ENCODE results near the gene CYP2U1.

GRCh38 chr4:107996949-107997788 lies 65.8 kb downstream of the CYP2U1 start:
- TF ChIP-seq EZH2 (IDR thresholded peaks at IDR 0.05) (no peak), POLR2AphosphoS5 (IDR thresholded peaks at IDR 0.05; ENCODE audit: borderline replicate concordance, low read depth, low read length) (no peak), FOXP2 (optimal IDR thresholded peaks at IDR 0.05; ENCODE audit: control extremely low read depth, extremely low read length, insufficient read depth) (no peak)
